Activated naive CD4-positive, alpha-beta T cell treated with anti-CD3 and anti-CD28 coated beads, Interleukin-2, amount 10 ng/mL, durations not matched to agents 7 days and 5 days (primary cell): ENCODE results near the gene GNPTAB.

Experiments used
- CTCF ChIA-PET: fragments of 350-600 bp; sonication (Branson Sonifier 250); formaldehyde crosslinking; loops from one replicate; lab custom pipeline; 2021; ENCODE audit warnings: antibody characterized with exemption; lab: Charles Lee
- DNase-seq: peaks from one replicate; pipeline ENCODE4 v3.0.0-alpha.2; 2020
- H3K27ac Mint-ChIP-seq: one replicate; pipeline ENCODE4 v1.8.0; 2021; ENCODE audit warnings: mild to moderate bottlenecking, moderate library complexity, mixed read lengths
- H3K27me3 Mint-ChIP-seq: one replicate; pipeline ENCODE4 v1.8.0; 2021; ENCODE audit warnings: mild to moderate bottlenecking, mixed read lengths
- H3K36me3 Mint-ChIP-seq: one replicate; pipeline ENCODE4 v1.8.0; 2021; ENCODE audit warnings: mixed read lengths
- H3K4me1 Mint-ChIP-seq: one replicate; pipeline ENCODE4 v1.8.0; 2021; ENCODE audit warnings: mixed read lengths
- H3K4me3 Mint-ChIP-seq: one replicate; pipeline ENCODE4 v1.8.0; 2021; ENCODE audit warnings: mild to moderate bottlenecking, moderate library complexity, mixed read lengths
- H3K9me3 Mint-ChIP-seq: one replicate; pipeline ENCODE4 v1.8.0; 2021; ENCODE audit warnings: mixed read lengths

GNPTAB gene

DNA sequence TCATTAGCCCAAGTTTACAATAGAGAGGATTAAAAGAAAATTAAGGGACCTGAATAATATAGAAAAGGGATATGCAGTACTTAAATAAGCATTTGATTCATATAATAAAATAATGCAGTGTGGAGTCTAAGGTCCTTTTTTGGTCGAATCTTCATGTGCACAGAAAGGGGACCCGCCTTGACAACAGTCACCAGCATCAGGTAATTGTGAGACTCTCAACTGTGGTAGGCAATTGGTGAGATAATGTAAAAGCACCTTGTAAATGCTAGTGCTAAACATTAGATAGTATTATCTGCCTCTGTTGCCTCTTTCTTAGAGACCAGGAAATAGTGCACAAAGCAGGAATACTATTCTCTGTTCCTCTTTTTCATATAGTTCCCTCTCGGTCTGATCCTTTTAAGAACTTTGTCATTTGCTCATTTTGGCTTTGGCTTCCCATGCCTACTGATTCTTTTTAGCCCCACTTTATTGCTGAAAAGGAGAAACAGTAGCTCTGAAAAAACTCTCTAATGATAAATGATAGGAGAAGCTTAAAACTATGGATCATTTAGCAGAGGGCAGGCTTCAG lies 115.8 kb downstream of the GNPTAB start:
- no peaks in the 10 kb centered on the region for H3K27me3 Mint-ChIP-seq
- no peak overlapping the region for H3K27ac Mint-ChIP-seq
- CTCF ChIA-PET: interaction anchor here (1.7 kb wide), 1 partner anchor 12 kb away, joined by 4 read pairs; no protein-coding TSS in a partner anchor
- no peak overlapping the region for H3K4me3 Mint-ChIP-seq
- DNase-seq: no peak
- no peaks in the 10 kb centered on the region for H3K9me3 Mint-ChIP-seq
- peaks cover 7% of the 10 kb centered on the region for H3K36me3 Mint-ChIP-seq
- peaks cover 6% of the 10 kb centered on the region for H3K4me1 Mint-ChIP-seq

DNA sequence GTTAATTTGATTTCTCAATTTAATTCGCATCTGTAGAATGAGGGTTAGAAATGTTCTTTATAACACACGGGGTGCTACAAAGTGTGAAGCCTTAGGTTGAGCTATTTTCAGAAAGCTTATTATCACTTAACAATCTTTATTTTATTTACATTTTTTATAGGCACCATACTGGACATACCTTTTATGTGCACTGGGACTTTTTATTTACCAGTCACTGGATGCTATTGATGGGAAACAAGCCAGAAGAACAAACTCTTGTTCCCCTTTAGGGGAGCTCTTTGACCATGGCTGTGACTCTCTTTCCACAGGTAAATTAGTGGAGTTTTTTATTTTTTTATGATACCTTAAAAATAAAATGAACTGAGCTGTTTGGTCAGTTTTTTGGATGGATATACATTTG lies 116.8 kb downstream of the GNPTAB start:
- no peak for DNase-seq
- no peak overlapping the region for H3K4me3 Mint-ChIP-seq
- no peak overlapping the region for H3K27ac Mint-ChIP-seq
- peaks cover 17% of the 10 kb centered on the region for H3K4me1 Mint-ChIP-seq
- H3K27me3 Mint-ChIP-seq: no peaks in the 10 kb centered on the region
- CTCF ChIA-PET: interaction anchor here (1.7 kb wide), 1 partner anchor 11 kb away, joined by 4 read pairs; no protein-coding TSS in a partner anchor
- H3K9me3 Mint-ChIP-seq: no peaks in the 10 kb centered on the region
- peaks cover 6% of the 10 kb centered on the region for H3K36me3 Mint-ChIP-seq

- Mint-ChIP-seq H3K4me3 (no peak overlapping the region), H3K9me3 (no peaks in the 10 kb centered on the region), H3K36me3 (peaks cover 5% of the 10 kb centered on the region), H3K4me1 (peaks cover 18% of the 10 kb centered on the region), H3K27me3 (no peaks in the 10 kb centered on the region), H3K27ac (no peak overlapping the region)
- CTCF ChIA-PET: interaction anchor here (0.8 to 1.7 kb wide), 2 partner anchors 11 to 19 kb away, joined by 3 to 4 read pairs; no protein-coding TSS in a partner anchor
- no peak for DNase-seq
Observed at GRCh38 chr12:101713059-101713682, 117.6 kb downstream of the GNPTAB start.

GRCh38 chr12:101710288-101710687 lies 120.5 kb downstream of the GNPTAB start:
- Mint-ChIP-seq H3K9me3 (no peaks in the 10 kb centered on the region), H3K4me3 (no peak overlapping the region), H3K27ac (no peak overlapping the region), H3K27me3 (no peaks in the 10 kb centered on the region), H3K36me3 (no peaks in the 10 kb centered on the region), H3K4me1 (peaks cover 18% of the 10 kb centered on the region)
- DNase-seq: no peak
- CTCF ChIA-PET: no interaction called here

- Mint-ChIP-seq H3K4me3 (no peak overlapping the region), H3K36me3 (no peaks in the 10 kb centered on the region), H3K27me3 (no peaks in the 10 kb centered on the region), H3K4me1 (peaks cover 18% of the 10 kb centered on the region), H3K27ac (no peak overlapping the region), H3K9me3 (no peaks in the 10 kb centered on the region)
- CTCF ChIA-PET: interaction anchor here (1.5 kb wide), 1 partner anchor 26 kb away, joined by 3 read pairs; no protein-coding TSS in a partner anchor
- no peak for DNase-seq
Observed at GRCh38 chr12:101707131-101707782, 123.5 kb downstream of the GNPTAB start.

- peaks cover 18% of the 10 kb centered on the region for H3K4me1 Mint-ChIP-seq
- H3K9me3 Mint-ChIP-seq: no peaks in the 10 kb centered on the region
- no peak overlapping the region for H3K27ac Mint-ChIP-seq
Observed at GRCh38 chr12:101706403-101706802, 124.4 kb downstream of the GNPTAB start.

GRCh38 chr12:101703487-101703886 lies 127.3 kb downstream of the GNPTAB start:
- H3K9me3 Mint-ChIP-seq: no peaks in the 10 kb centered on the region
- CTCF ChIA-PET: interaction anchor here (1.8 kb wide), 1 partner anchor 10 kb away, joined by 4 read pairs; no protein-coding TSS in a partner anchor
- no peak overlapping the region for H3K27ac Mint-ChIP-seq

More at GRCh38 chr12:101706403-101706802, 124.4 kb downstream of the GNPTAB start:
- Mint-ChIP-seq H3K36me3 (no peaks in the 10 kb centered on the region), H3K27me3 (no peaks in the 10 kb centered on the region), H3K4me3 (no peak overlapping the region)
- DNase-seq: no peak
- CTCF ChIA-PET: no interaction called here

DNA sequence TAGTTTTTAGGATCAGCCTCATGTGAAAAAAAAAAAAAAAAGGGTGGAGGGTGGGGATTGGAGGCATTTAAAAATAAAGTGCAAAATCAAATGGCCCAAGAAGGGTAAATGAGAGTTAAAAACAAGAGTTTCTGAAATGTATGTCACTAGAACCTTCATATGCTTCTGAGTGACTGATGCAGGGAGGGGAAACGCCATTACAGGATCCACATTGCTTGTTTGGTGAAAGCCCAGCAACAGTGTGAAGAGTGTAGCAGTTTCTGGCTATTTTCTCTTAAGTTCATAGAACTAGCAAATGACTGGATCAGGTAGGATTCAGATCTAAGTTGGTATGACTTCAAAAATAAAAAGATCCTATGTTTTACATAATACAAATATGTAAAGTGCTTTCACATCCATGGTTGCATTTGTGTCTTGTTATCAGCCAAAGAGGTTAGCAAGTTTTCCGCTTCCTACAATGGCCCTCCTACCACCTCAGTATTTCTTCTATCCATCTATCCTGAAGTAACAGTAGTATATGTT lies 130.4 kb downstream of the GNPTAB start:
- no peak overlapping the region for H3K27ac Mint-ChIP-seq
- H3K27me3 Mint-ChIP-seq: no peaks in the 10 kb centered on the region
- peaks cover 31% of the 10 kb centered on the region for H3K4me1 Mint-ChIP-seq
- no peak for DNase-seq
- no peaks in the 10 kb centered on the region for H3K9me3 Mint-ChIP-seq
- CTCF ChIA-PET: interaction anchor here (0.7 kb wide), 1 partner anchor 24 kb away, joined by 4 read pairs; no protein-coding TSS in a partner anchor
- no peak overlapping the region for H3K4me3 Mint-ChIP-seq
- peaks cover 4% of the 10 kb centered on the region for H3K36me3 Mint-ChIP-seq

More at GRCh38 chr12:101703487-101703886, 127.3 kb downstream of the GNPTAB start:
- no peak overlapping the region for H3K4me3 Mint-ChIP-seq
- peaks cover 2% of the 10 kb centered on the region for H3K36me3 Mint-ChIP-seq
- DNase-seq: no peak
- no peaks in the 10 kb centered on the region for H3K27me3 Mint-ChIP-seq
- peaks cover 18% of the 10 kb centered on the region for H3K4me1 Mint-ChIP-seq

DNA sequence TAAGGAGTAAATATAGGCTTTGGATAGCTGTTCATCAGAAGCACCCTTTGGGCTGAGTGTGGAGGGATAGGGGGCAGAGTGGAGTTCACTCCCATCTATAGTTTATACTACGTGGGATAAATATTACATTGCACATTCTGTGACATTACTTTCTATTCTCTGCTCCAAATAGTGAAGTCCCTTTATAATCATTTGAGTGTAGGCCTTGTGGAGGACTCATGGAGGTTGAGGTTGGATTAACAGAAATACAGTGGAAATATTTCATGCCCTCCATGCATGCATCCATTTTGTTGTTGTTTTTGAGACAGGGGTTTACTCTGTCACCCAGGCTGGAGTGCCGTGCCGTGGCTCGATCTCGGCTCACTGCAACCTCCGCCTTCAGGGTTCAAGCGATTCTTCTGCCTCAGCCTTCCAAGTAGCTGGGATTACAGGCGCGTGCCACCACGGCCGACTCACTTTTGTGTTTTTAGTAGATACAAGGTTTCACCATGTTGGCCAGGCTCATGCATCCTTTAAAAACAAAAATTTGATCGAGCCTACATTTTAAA lies 131.9 kb downstream of the GNPTAB start:
- Mint-ChIP-seq H3K4me1 (peaks cover 31% of the 10 kb centered on the region), H3K27ac (peak overlapping the region; percentile 87), H3K27me3 (no peaks in the 10 kb centered on the region), H3K9me3 (no peaks in the 10 kb centered on the region), H3K4me3 (peak overlapping the region; percentile 87), H3K36me3 (peaks cover 4% of the 10 kb centered on the region)
- CTCF ChIA-PET: interaction anchor here (0.6 to 1.4 kb wide), 3 partner anchors 25 to 280 kb away, joined by 3 read pairs; no protein-coding TSS in a partner anchor
- no peak for DNase-seq

- H3K27me3 Mint-ChIP-seq: no peaks in the 10 kb centered on the region
- H3K9me3 Mint-ChIP-seq: no peaks in the 10 kb centered on the region
- H3K36me3 Mint-ChIP-seq: peaks cover 4% of the 10 kb centered on the region
- CTCF ChIA-PET: interaction anchor here (0.6 to 1.4 kb wide), 3 partner anchors 26 to 279 kb away, joined by 3 read pairs; no protein-coding TSS in a partner anchor
- peak overlapping the region; percentile 87 for H3K27ac Mint-ChIP-seq
- peak overlapping the region; percentile 87 for H3K4me3 Mint-ChIP-seq
- peak; percentile 28 for DNase-seq
- H3K4me1 Mint-ChIP-seq: peaks cover 31% of the 10 kb centered on the region
Observed at GRCh38 chr12:101697930-101698799, 132.6 kb downstream of the GNPTAB start.

- CTCF ChIA-PET: interaction anchor here (1.4 kb wide), 1 partner anchor 131 kb away, joined by 3 read pairs; no protein-coding TSS in a partner anchor
- no peaks in the 10 kb centered on the region for H3K27me3 Mint-ChIP-seq
Observed at GRCh38 chr12:101697197-101697929, 133.4 kb downstream of the GNPTAB start, which contains the start of gene CHPT1. CHPT1 (plus strand) TSS chr12:101697640; CDS start chr12:101697862, 222 bp downstream.

DNA sequence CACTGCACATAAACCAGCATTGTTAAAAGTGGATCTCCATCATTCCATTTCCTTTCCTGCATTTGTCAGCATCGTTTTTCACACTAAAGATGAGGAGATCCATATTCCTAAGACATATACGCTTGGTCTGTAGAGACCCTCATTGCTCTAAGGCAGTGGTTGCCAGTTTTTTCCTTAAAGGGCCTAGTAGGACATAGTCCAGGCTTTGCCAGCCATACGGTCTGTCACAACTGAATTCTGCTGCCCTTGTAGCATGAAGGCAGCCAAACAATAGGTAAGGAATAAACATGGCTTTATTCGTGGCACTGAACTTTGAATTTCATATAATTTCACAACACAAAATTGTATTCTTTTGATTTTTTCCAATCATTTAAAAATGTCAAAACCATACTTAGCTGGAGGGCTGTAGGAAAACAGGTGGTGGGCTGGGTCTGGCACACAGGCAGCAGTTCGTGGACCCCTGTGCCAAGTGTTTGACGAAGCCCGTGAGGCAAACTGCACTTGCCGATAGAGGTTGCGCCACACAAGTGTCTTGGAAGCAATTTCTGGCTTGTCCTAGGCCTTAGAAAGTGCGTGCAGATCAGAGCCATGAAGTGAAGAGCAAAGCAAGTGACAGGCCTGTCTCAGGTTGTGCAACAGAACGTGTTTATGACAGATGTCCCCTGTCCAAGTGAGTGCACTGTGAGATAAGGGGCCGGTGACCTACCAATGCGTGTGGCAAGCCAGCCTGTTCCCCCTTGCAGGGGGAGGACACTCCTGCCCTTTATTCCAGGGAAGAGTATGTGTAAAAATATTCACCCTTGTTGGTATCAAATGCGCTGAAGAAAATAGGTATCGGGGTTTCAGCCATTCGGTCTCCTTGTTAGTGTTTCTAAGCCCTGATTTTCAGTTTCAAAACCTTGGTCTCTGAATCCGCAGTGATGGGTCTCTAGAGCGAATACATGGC lies 134.2 kb downstream of the GNPTAB start:
- CTCF ChIA-PET: no interaction called here

More at GRCh38 chr12:101697197-101697929, 133.4 kb downstream of the GNPTAB start, which contains the start of gene CHPT1:
- DNase-seq: peak; percentile 74
- Mint-ChIP-seq H3K27ac (peak within 1 kb of the TSS; percentile 87), H3K4me1 (peaks cover 31% of the 10 kb centered on the region), H3K36me3 (peaks cover 4% of the 10 kb centered on the region), H3K9me3 (no peaks in the 10 kb centered on the region), H3K4me3 (peak within 1 kb of the TSS; percentile 89)

More for the DNA sequence above, 134.2 kb downstream of the GNPTAB start:
- peak overlapping the region; percentile 85 for H3K27ac Mint-ChIP-seq
- H3K36me3 Mint-ChIP-seq: peaks cover 4% of the 10 kb centered on the region
- peak overlapping the region; percentile 89 for H3K4me3 Mint-ChIP-seq
- peaks cover 31% of the 10 kb centered on the region for H3K4me1 Mint-ChIP-seq
- no peaks in the 10 kb centered on the region for H3K27me3 Mint-ChIP-seq
- DNase-seq: no peak
- no peaks in the 10 kb centered on the region for H3K9me3 Mint-ChIP-seq
